Stimulated activated CD8-positive, alpha-beta memory T cell treated with anti-CD3 and anti-CD28 coated beads, Interleukin-4, amount 100 ng/mL, for 24 hours (primary cell): ENCODE data around the gene RPS15A.
"Not testable (repeated sequence)": the region's sequence is repeated elsewhere in the genome, so short reads cannot be mapped to it uniquely, and the experiment has no call there.

Experiments used
- DNase-seq: peaks from one replicate; pipeline ENCODE4 v3.0.0-alpha.2; 2020; ENCODE audit warnings: low read depth

Gene RPS15A

GRCh38 chr16:18742870-18743269, 47.3 kb downstream of the RPS15A start:
- not testable (repeated sequence) for DNase-seq

GRCh38 chr16:18740027-18740426, 50.1 kb downstream of the RPS15A start:
- not testable (repeated sequence) for DNase-seq

- DNase-seq = not testable (repeated sequence)
Observed at GRCh38 chr16:18738768-18739167, 51.4 kb downstream of the RPS15A start.

GRCh38 chr16:18734279-18734678, 55.9 kb downstream of the RPS15A start:
- not testable (repeated sequence) for DNase-seq
